Osteoblast (primary cell): Measurements from ENCODE around the gene RHOG. TPM values are rescaled to one million over a fixed set of nuclear protein-coding genes. Genes with fewer than 3 reads are reported as not detected.
A peak's percentile ranks its signal among the peaks of the same experiment; 100 is the strongest.
"Not testable (repeated sequence)": the region's sequence is repeated elsewhere in the genome, so short reads cannot be mapped to it uniquely, and the experiment has no call there.

Experiments
- DNase-seq: peaks from one replicate; pipeline ENCODE4 v3.0.0; 2011; ENCODE audit warnings: low spot score, mixed read lengths; ENCODE audit not compliant: insufficient read length; ENCODE audit errors: missing footprints
- H2AFZ ChIP-seq: 2 replicates; pipeline ENCODE4 v1.6.0; 2011; ENCODE audit warnings: mild to moderate bottlenecking, low read length
- H3K27ac ChIP-seq: 2 replicates; pipeline ENCODE4 v1.5.1; 2011; ENCODE audit warnings: mild to moderate bottlenecking, low read depth, low read length, moderate library complexity
- H3K27me3 ChIP-seq: 2 replicates; pipeline ENCODE4 v1.6.0; 2012; ENCODE audit warnings: mild to moderate bottlenecking, control low read depth, inconsistent platforms, low read length, moderate library complexity; ENCODE audit not compliant: insufficient read depth
- H3K36me3 ChIP-seq: 2 replicates; pipeline ENCODE4 v1.5.1; 2011; ENCODE audit warnings: mild to moderate bottlenecking, low read length, control low read depth, moderate library complexity; ENCODE audit not compliant: insufficient read depth
- H3K4me1 ChIP-seq: 2 replicates; pipeline ENCODE4 v1.5.1; 2011; ENCODE audit warnings: mild to moderate bottlenecking, low read length, control low read depth, moderate library complexity; ENCODE audit not compliant: insufficient read depth
- H3K4me2 ChIP-seq: 2 replicates; pipeline ENCODE4 v1.6.0; 2011; ENCODE audit warnings: mild to moderate bottlenecking, low read length; ENCODE audit not compliant: insufficient read depth
- H3K4me3 ChIP-seq: fragments of 200-600 bp; sonication (generic); 3 replicates; pipeline ENCODE4 v1.5.1; 2012; ENCODE audit warnings: mild to moderate bottlenecking, low read length, inconsistent platforms; ENCODE audit not compliant: insufficient read depth
- H3K79me2 ChIP-seq: 2 replicates; pipeline ENCODE4 v1.6.0; 2012; ENCODE audit warnings: mild to moderate bottlenecking, low read length, control low read depth, inconsistent platforms; ENCODE audit not compliant: insufficient read depth
- H3K9me3 ChIP-seq: 2 replicates; pipeline ENCODE4 v1.5.1; 2011; ENCODE audit warnings: low read depth, low read length, control low read depth
- H4K20me1 ChIP-seq: 2 replicates; pipeline ENCODE4 v1.6.0; 2012; ENCODE audit warnings: mild to moderate bottlenecking, low read length, control low read depth; ENCODE audit not compliant: insufficient read depth
- total RNA-seq: library from RNA; depleted of rRNA; stranded (reverse); fragments of >200 nt; gene quantifications from 2 replicates; pipeline ENCODE4 v1.2.3, GENCODE V29; 2012
- TF ChIP-seq, protein P1 (sequence below): IDR thresholded peaks from 2 replicates; pipeline ENCODE4 v1.5.1; 2011; ENCODE audit warnings: mild to moderate bottlenecking, low read depth, low read length, moderate library complexity; ENCODE audit errors: extremely low read depth

RHOG gene
- total RNA-seq, 1 donor, result 17.0 TPM

DNA sequence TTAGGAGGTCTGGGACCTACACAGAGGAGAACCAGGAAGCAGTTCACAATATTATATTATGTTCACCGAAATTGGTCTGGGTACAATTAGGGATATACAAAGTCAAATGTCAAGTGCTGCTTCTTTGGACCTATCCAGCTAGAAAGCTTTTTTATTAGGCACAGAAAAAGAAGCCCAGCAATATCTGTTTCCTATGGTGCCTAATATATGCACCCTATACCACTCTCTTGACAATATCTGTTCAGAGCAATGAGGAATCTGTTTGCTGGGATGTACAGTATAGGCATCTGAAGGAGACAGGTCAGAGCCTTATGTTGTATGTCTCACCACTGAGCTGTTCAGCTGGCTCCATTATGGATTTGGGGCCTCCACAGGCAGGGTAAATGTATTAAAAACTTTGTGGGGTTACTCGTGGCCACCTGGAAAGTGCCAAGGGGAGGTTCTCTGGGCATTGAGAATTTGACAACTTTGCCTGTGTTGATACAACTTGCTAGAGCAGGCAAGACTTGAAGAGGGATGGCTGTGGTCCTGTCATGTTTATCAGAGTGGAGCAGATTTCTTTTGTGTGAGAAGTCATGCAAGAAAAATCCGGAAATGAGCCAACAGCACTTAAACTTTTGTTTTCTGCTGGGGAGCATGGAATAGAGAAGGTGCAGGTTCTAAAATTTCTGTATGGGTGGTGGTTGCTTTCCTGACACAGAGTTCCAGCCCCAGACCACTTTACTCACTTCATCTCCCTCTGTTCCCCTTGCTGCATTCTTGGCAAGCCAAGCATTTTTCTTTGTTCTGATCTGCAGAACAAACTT, 24.8 kb upstream of the RHOG start:
- Histone ChIP-seq H2AFZ (peak overlapping the region; percentile 24), H3K27me3 (no peaks in the 10 kb centered on the region), H4K20me1 (peaks cover 5% of the 10 kb centered on the region), H3K27ac (peak overlapping the region; percentile 47), H3K4me3 (no peak overlapping the region), H3K79me2 (peaks cover 81% of the 10 kb centered on the region), H3K9me3 (no peaks in the 10 kb centered on the region), H3K4me2 (peak overlapping the region; percentile 26), H3K4me1 (peaks cover 21% of the 10 kb centered on the region), H3K36me3 (no peaks in the 10 kb centered on the region)
- TF ChIP-seq, protein P1, sequence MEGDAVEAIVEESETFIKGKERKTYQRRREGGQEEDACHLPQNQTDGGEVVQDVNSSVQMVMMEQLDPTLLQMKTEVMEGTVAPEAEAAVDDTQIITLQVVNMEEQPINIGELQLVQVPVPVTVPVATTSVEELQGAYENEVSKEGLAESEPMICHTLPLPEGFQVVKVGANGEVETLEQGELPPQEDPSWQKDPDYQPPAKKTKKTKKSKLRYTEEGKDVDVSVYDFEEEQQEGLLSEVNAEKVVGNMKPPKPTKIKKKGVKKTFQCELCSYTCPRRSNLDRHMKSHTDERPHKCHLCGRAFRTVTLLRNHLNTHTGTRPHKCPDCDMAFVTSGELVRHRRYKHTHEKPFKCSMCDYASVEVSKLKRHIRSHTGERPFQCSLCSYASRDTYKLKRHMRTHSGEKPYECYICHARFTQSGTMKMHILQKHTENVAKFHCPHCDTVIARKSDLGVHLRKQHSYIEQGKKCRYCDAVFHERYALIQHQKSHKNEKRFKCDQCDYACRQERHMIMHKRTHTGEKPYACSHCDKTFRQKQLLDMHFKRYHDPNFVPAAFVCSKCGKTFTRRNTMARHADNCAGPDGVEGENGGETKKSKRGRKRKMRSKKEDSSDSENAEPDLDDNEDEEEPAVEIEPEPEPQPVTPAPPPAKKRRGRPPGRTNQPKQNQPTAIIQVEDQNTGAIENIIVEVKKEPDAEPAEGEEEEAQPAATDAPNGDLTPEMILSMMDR, result no peak
- DNase-seq, result peak; percentile 65

DNA sequence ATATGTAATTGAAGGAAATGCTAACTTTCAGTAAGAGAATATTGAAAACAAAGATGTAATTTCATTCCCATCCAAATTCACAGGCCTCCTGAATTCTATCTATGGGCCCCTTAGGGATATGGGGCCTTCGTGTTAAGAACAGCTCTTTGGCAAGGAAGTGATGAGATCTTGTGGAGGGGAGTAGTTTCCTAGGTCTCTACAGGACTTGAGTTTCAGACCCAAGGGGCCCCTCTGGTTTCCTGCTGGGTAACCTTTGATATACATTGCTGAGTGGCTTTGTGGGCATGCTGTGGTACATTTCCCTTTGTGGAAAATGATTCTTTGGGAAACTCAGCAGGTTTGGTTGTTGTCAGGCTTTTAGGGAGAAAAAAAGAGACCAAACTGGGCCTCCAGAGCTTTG, 20.9 kb upstream of the RHOG start:
- Histone ChIP-seq H3K27me3 (no peaks in the 10 kb centered on the region), H3K27ac (no peak overlapping the region), H3K36me3 (no peaks in the 10 kb centered on the region), H2AFZ (no peak overlapping the region), H3K9me3 (no peaks in the 10 kb centered on the region), H3K4me2 (no peak overlapping the region), H3K4me3 (no peak overlapping the region), H3K4me1 (peaks cover 27% of the 10 kb centered on the region), H4K20me1 (peaks cover 8% of the 10 kb centered on the region), H3K79me2 (peaks cover 86% of the 10 kb centered on the region)
- TF ChIP-seq, protein P1, result no peak
- no peak for DNase-seq

DNA sequence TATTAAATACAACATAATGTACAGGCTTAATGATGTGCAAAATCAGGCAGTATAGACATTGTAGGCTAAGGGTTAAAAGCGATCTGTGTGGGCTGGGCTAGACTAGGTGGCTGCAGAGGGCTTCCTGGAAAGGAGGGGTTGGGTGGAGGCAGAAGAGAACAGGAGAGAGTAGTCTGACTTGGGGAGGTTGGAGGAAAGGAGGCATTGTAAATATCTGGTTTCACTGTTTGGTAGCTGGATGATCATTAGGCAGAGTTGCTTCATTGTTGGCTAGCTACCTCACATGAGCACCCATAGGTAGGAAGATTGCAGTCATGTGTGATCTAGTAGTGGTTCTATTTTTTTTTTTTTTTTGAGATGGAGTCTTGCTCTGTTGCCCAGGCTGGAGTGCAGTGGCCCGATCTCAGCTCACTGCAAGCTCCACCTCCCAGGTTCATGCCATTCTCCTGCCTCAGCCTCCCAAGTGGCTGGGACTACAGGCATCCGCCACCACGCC, 20.2 kb upstream of the RHOG start:
- Histone ChIP-seq H3K79me2 (peaks cover 87% of the 10 kb centered on the region), H3K4me1 (peaks cover 30% of the 10 kb centered on the region)
- H3K9me3 ChIP-seq, H3K27me3 ChIP-seq, H3K27ac ChIP-seq, H3K36me3 ChIP-seq, H3K4me2 ChIP-seq, DNase-seq, H4K20me1 ChIP-seq, H2AFZ ChIP-seq, H3K4me3 ChIP-seq: not testable (repeated sequence)

DNA sequence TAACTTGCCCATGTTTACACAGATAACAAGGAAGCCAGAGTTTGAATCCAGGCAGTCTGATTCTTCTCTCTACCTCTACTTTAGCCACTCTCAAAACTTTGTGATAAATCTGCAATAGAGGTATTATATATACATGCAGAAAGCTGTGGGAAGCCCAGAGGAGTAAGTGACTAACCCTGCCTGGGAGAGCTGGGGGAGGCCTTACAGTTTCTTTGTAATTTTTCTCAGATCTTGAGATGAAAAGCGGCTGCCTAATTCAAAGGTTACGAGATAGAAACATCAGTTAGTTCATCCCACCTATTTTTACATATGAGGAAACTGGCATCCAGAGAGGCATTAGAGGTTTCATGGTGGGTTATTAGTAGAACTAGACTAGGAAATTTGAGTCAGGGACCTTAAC, 19.6 kb upstream of the RHOG start:
- H3K27ac ChIP-seq, result no peak overlapping the region
- H3K4me1 ChIP-seq, result peaks cover 25% of the 10 kb centered on the region
- no peak overlapping the region for H3K4me3 ChIP-seq
- H3K9me3 ChIP-seq, result no peaks in the 10 kb centered on the region
- peaks cover 89% of the 10 kb centered on the region for H3K79me2 ChIP-seq
- no peak overlapping the region for H2AFZ ChIP-seq
- peaks cover 8% of the 10 kb centered on the region for H4K20me1 ChIP-seq
- H3K27me3 ChIP-seq, result no peaks in the 10 kb centered on the region
- DNase-seq, result peak; percentile 65
- H3K4me2 ChIP-seq, result no peak overlapping the region
- H3K36me3 ChIP-seq, result no peaks in the 10 kb centered on the region
- TF ChIP-seq, protein P1, result no peak
